ENCODE measurements around the gene MOXD1. TPM values are rescaled to one million over a fixed set of nuclear protein-coding genes. Genes with fewer than 3 reads are reported as not detected.

MOXD1 gene
- total RNA-seq, 1 donor from 2014 or later, result 113 TPM

DNA sequence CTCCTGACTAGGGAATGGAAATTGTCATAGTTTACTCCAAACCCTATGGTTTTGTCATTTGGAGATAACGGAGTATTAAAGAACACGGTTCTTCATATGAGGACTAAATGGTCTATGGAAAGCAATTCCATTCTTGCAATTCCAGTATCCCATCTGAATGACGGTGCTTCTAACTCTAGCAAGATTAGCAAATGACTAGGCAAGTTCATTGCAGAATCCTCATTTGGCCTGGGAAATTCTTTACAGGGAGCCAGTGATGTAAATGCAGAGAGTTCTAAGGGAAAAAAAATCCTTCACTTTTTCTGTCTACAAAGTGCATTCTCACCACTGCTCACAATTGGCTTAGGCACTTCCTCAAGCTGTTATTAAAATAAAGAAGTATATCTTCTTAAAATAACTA lies 111.5 kb downstream of the MOXD1 start:
- Mint-ChIP-seq H3K4me1 (peaks cover 11% of the 10 kb centered on the region), H3K36me3 (peaks cover 7% of the 10 kb centered on the region), H3K27me3 (ENCODE audit: low read depth) (no peaks in the 10 kb centered on the region), H3K27ac (no peak overlapping the region), H3K4me3 (no peak overlapping the region), H3K9me3 (no peaks in the 10 kb centered on the region)
- DNase-seq (ENCODE audit: low spot score in 2 of 2, unreplicated experiment in 2 of 2), result no peak
- no peak for TF ChIP-seq CTCF (IDR thresholded peaks at IDR 0.05; ENCODE audit: unreplicated experiment)

DNA sequence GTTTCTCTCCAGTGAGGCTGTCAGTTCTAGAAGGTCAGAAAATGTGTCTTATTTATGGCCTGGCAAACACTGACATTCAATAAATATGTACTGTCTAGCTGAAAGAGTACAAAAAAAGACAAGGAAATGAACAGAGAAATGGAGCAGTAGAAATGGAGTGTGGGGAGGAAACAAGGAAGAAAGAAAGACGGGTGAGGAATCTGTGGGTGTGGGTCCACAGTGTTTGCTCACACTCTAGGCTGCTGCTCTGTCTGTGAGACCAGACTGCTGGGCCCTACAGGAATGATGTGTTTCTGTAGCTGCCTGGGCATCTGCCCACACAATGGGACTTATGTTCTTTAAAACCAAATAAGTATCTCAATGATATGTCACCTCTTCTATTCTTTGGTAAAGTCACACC lies 114.2 kb downstream of the MOXD1 start:
- no peak for TF ChIP-seq CTCF (IDR thresholded peaks at IDR 0.05; ENCODE audit: unreplicated experiment)
- H3K9me3 Mint-ChIP-seq, result peaks cover 6% of the 10 kb centered on the region
- no peak for DNase-seq (ENCODE audit: low spot score in 2 of 2, unreplicated experiment in 2 of 2)
- H3K36me3 Mint-ChIP-seq, result no peaks in the 10 kb centered on the region
- H3K4me3 Mint-ChIP-seq, result no peak overlapping the region
- H3K4me1 Mint-ChIP-seq, result peaks cover 11% of the 10 kb centered on the region
- H3K27ac Mint-ChIP-seq, result peak overlapping the region; percentile 30
- H3K27me3 Mint-ChIP-seq (ENCODE audit: low read depth), result no peaks in the 10 kb centered on the region

DNA sequence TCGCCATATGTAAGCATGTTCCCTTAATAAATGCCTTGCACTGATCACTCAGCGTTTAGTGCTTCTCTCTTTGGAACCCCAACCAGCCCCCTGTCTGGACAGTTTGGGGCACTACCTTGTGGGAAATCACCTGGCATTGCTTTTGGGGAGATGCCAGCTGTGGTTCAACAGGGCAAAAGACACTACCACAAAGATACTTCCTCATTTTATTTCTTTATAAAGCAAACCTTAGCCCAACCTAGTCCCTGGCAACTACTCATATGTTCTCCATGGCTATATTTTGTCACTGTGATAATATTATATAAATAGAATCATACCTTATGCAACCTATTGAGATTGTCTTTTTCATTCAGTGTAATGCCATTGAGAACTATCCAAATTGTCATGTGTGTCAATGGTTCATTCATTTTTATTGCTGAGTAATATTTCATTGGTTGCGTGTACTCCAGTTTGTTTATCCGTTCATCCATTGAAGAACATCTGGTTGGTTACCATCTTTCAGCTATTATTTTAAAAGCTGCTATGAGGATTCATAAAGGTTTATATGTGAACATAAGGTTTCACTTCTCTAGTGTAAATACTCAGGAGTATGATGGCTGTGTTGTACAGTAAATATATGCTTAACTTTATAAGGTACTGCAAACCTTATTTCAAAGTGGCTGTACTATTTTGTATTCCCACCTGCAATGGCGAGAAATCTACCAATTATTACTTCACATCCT lies 114.8 kb downstream of the MOXD1 start:
- Mint-ChIP-seq H3K9me3 (peaks cover 6% of the 10 kb centered on the region), H3K4me1 (peaks cover 11% of the 10 kb centered on the region), H3K4me3 (no peak overlapping the region), H3K27ac (no peak overlapping the region), H3K36me3 (no peaks in the 10 kb centered on the region), H3K27me3 (ENCODE audit: low read depth) (no peaks in the 10 kb centered on the region)
- TF ChIP-seq CTCF (IDR thresholded peaks at IDR 0.05; ENCODE audit: unreplicated experiment), result no peak
- DNase-seq (ENCODE audit: low spot score in 2 of 2, unreplicated experiment in 2 of 2), result no peak

- no peak overlapping the region for H3K27ac Mint-ChIP-seq
- TF ChIP-seq CTCF (IDR thresholded peaks at IDR 0.05; ENCODE audit: unreplicated experiment), result no peak
- H3K4me1 Mint-ChIP-seq, result peaks cover 11% of the 10 kb centered on the region
- no peaks in the 10 kb centered on the region for H3K36me3 Mint-ChIP-seq
- no peak overlapping the region for H3K4me3 Mint-ChIP-seq
- H3K27me3 Mint-ChIP-seq (ENCODE audit: low read depth), result no peaks in the 10 kb centered on the region
- DNase-seq (ENCODE audit: low spot score in 2 of 2, unreplicated experiment in 2 of 2), result no peak
- peaks cover 6% of the 10 kb centered on the region for H3K9me3 Mint-ChIP-seq
These were observed 116.1 kb downstream of the MOXD1 start for GRCh38 chr6:132285004-132285780.

GRCh38 chr6:132282696-132283095 lies 118.6 kb downstream of the MOXD1 start:
- no peak for TF ChIP-seq CTCF (IDR thresholded peaks at IDR 0.05; ENCODE audit: unreplicated experiment)
- H3K36me3 Mint-ChIP-seq, result no peaks in the 10 kb centered on the region
- peaks cover 6% of the 10 kb centered on the region for H3K9me3 Mint-ChIP-seq
- no peak overlapping the region for H3K4me3 Mint-ChIP-seq
- peaks cover 6% of the 10 kb centered on the region for H3K4me1 Mint-ChIP-seq
- H3K27me3 Mint-ChIP-seq (ENCODE audit: low read depth), result no peaks in the 10 kb centered on the region
- H3K27ac Mint-ChIP-seq, result no peak overlapping the region
- DNase-seq (ENCODE audit: low spot score in 2 of 2, unreplicated experiment in 2 of 2), result no peak
